ENCODE data around the gene PDIA6.

Gene PDIA6

GRCh38 chr2:10764096-10764785, 48.3 kb downstream of the PDIA6 start:
- DNase-seq (ENCODE audit: low read depth in 2 of 2) = no peak

GRCh38 chr2:10763461-10763800, 49.2 kb downstream of the PDIA6 start:
- no peak for DNase-seq (ENCODE audit: low read depth in 2 of 2)

- no peak for DNase-seq (ENCODE audit: low read depth in 2 of 2)
Measured at GRCh38 chr2:10762651-10763460, 49.7 kb downstream of the PDIA6 start.

- DNase-seq (ENCODE audit: low read depth in 2 of 2) = no peak
Measured at GRCh38 chr2:10761591-10761990, 51.0 kb downstream of the PDIA6 start.

GRCh38 chr2:10760794-10761504, 51.6 kb downstream of the PDIA6 start:
- DNase-seq (ENCODE audit: low read depth in 2 of 2) = no peak

- no peak for DNase-seq (ENCODE audit: low read depth in 2 of 2)
Measured at GRCh38 chr2:10759151-10759714, 53.4 kb downstream of the PDIA6 start.

GRCh38 chr2:10757814-10758286, 54.7 kb downstream of the PDIA6 start:
- no peak for DNase-seq (ENCODE audit: low read depth in 2 of 2)

GRCh38 chr2:10755621-10756020, 57.0 kb downstream of the PDIA6 start:
- DNase-seq (ENCODE audit: low read depth in 2 of 2) = no peak

- DNase-seq (ENCODE audit: low read depth in 2 of 2) = no peak
Measured at GRCh38 chr2:10753876-10754275, 58.7 kb downstream of the PDIA6 start.

GRCh38 chr2:10753156-10753555, 59.4 kb downstream of the PDIA6 start:
- no peak for DNase-seq (ENCODE audit: low read depth in 2 of 2)

- no peak for DNase-seq (ENCODE audit: low read depth in 2 of 2)
Measured at GRCh38 chr2:10752236-10752635, 60.3 kb downstream of the PDIA6 start.

- no peak for DNase-seq (ENCODE audit: low read depth in 2 of 2)
Measured at GRCh38 chr2:10750610-10751009, 62.0 kb downstream of the PDIA6 start.

GRCh38 chr2:10742666-10743065, 69.9 kb downstream of the PDIA6 start:
- no peak for DNase-seq (ENCODE audit: low read depth in 2 of 2)

- DNase-seq (ENCODE audit: low read depth in 2 of 2) = no peak
Measured at GRCh38 chr2:10741139-10741538, 71.4 kb downstream of the PDIA6 start.

GRCh38 chr2:10740226-10740625, 72.4 kb downstream of the PDIA6 start:
- no peak for DNase-seq (ENCODE audit: low read depth in 2 of 2)

GRCh38 chr2:10738192-10738591, 74.4 kb downstream of the PDIA6 start:
- DNase-seq (ENCODE audit: low read depth in 2 of 2) = no peak

GRCh38 chr2:10733980-10734379, 78.6 kb downstream of the PDIA6 start:
- DNase-seq (ENCODE audit: low read depth in 2 of 2) = no peak

- no peak for DNase-seq (ENCODE audit: low read depth in 2 of 2)
Measured at GRCh38 chr2:10733566-10733925, 79.0 kb downstream of the PDIA6 start.

Measured in stimulated activated CD4-positive, alpha-beta T cell treated with anti-CD3 and anti-CD28 coated beads, Interleukin-1b, Interleukin-23, amount 100 ng/mL, for 1 hour (primary cell).